ENCODE results near the gene TIAM1.

Gene TIAM1

DNA sequence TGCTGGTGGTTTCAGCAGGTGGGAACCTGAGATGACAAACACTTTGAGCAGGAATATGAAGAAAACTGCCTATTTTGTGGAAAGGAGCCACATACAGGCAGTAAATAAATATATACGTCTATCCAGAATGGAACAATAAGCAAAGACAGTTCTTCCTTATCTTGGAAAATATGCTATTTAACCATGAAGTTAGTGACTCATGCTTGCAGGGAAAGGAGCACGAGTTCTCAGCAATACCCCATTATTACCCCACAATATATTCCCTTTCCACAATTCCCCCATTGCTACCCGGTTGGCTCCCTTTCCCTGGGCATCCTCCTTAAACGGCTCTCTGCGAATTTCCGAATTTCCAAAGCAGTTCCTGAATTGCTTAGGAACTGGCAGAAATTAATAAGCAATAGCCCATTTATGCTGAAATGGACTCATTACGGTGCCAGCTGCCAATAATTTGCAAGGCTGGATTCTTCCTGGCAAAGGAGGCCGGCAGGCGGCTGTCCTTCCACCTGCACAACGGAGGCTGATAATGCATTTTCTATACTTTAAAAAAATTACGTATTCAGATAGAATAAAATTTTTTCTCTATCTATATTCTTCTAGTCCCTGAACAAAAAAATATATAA lies 65.4 kb downstream of the TIAM1 start:
- no peaks in the 10 kb centered on the region for H3K27me3 ChIP-seq (ENCODE audit: insufficient read depth, low read length, poor library complexity)
- H3K9me3 ChIP-seq (ENCODE audit: insufficient read depth, low read length, severe bottlenecking) = no peaks in the 10 kb centered on the region
- H3K4me2 ChIP-seq (ENCODE audit: insufficient read depth, low read length) = no peak overlapping the region
- H3K9ac ChIP-seq (ENCODE audit: low read depth, low read length) = no peak overlapping the region
- DNase-seq (no peak), ATAC-seq (ENCODE audit: insufficient read depth, low read depth) (no peak)
- no peaks in the 10 kb centered on the region for H4K20me1 ChIP-seq (ENCODE audit: insufficient read depth, low read length)
- H3K4me3 ChIP-seq (ENCODE audit: low read depth in 1 of 2, low read length in 2 of 2) = no peak overlapping the region
- H3K79me2 ChIP-seq (ENCODE audit: insufficient read depth, low read length) = no peaks in the 10 kb centered on the region
- H3K4me1 ChIP-seq (ENCODE audit: insufficient read depth, low read length) = no peaks in the 10 kb centered on the region
- no peaks in the 10 kb centered on the region for H3K36me3 ChIP-seq (ENCODE audit: insufficient read depth, low read length)
- TF ChIP-seq EZH2 (IDR thresholded peaks at IDR 0.05; ENCODE audit: borderline replicate concordance, low read depth, low read length, severe bottlenecking) = no peak
- TF ChIP-seq, protein P1, sequence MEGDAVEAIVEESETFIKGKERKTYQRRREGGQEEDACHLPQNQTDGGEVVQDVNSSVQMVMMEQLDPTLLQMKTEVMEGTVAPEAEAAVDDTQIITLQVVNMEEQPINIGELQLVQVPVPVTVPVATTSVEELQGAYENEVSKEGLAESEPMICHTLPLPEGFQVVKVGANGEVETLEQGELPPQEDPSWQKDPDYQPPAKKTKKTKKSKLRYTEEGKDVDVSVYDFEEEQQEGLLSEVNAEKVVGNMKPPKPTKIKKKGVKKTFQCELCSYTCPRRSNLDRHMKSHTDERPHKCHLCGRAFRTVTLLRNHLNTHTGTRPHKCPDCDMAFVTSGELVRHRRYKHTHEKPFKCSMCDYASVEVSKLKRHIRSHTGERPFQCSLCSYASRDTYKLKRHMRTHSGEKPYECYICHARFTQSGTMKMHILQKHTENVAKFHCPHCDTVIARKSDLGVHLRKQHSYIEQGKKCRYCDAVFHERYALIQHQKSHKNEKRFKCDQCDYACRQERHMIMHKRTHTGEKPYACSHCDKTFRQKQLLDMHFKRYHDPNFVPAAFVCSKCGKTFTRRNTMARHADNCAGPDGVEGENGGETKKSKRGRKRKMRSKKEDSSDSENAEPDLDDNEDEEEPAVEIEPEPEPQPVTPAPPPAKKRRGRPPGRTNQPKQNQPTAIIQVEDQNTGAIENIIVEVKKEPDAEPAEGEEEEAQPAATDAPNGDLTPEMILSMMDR (IDR thresholded peaks at IDR 0.05; ENCODE audit: borderline replicate concordance, extremely low read depth, low read length, poor library complexity, severe bottlenecking) = no peak
- H2AFZ ChIP-seq (ENCODE audit: low read depth, low read length) = no peak overlapping the region
- no peak overlapping the region for H3K27ac ChIP-seq (ENCODE audit: low read length)

DNA sequence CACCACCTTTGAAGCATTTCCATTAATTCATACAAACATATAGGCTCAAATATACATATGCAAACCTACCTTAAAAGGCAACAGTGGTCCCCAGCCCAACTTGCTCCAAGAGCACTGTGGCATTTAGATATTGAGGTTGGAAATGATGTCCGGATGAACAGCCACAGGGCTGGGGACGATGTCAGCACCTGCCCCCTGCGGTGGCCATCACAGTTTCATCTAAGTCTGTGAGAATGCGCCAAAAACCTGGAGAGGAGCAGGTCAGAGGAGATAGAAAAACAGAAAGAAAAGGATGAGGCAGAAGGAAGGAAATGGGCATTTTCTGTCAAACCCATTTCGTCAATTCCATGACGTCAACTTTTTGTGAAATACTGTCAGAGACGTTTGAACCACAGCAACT lies 67.4 kb downstream of the TIAM1 start:
- H3K4me1 ChIP-seq (ENCODE audit: insufficient read depth, low read length) = no peaks in the 10 kb centered on the region
- no peak overlapping the region for H3K4me3 ChIP-seq (ENCODE audit: low read depth in 1 of 2, low read length in 2 of 2)
- H2AFZ ChIP-seq (ENCODE audit: low read depth, low read length) = no peak overlapping the region
- no peaks in the 10 kb centered on the region for H3K36me3 ChIP-seq (ENCODE audit: insufficient read depth, low read length)
- ATAC-seq (ENCODE audit: insufficient read depth, low read depth) = no peak
- no peaks in the 10 kb centered on the region for H3K79me2 ChIP-seq (ENCODE audit: insufficient read depth, low read length)
- H3K4me2 ChIP-seq (ENCODE audit: insufficient read depth, low read length) = no peak overlapping the region
- H4K20me1 ChIP-seq (ENCODE audit: insufficient read depth, low read length) = no peaks in the 10 kb centered on the region
- DNase-seq = no peak
- H3K27ac ChIP-seq (ENCODE audit: low read length) = no peak overlapping the region
- no peaks in the 10 kb centered on the region for H3K27me3 ChIP-seq (ENCODE audit: insufficient read depth, low read length, poor library complexity)
- TF ChIP-seq, protein P1 (IDR thresholded peaks at IDR 0.05; ENCODE audit: borderline replicate concordance, extremely low read depth, low read length, poor library complexity, severe bottlenecking) = no peak
- TF ChIP-seq EZH2 (IDR thresholded peaks at IDR 0.05; ENCODE audit: borderline replicate concordance, low read depth, low read length, severe bottlenecking) = no peak
- no peaks in the 10 kb centered on the region for H3K9me3 ChIP-seq (ENCODE audit: insufficient read depth, low read length, severe bottlenecking)
- no peak overlapping the region for H3K9ac ChIP-seq (ENCODE audit: low read depth, low read length)

DNA sequence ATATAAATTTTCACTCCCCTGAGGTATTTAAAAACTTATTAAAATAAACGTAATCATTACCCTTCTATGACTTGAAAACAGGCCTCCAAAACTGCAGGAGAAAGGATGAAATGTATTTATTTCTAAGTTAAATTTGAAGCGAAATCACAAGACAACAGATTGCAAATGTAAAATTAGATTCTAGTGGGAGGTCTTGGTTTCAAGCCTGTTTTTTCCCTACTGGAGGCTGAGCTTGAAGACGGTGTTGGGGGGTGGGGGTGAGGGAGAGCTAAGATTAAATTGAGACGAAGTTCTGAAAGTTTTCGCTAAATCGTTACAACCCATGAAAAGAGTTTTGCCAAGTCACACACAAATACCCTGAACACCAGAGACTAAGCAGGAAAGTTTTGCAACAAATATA lies 68.2 kb downstream of the TIAM1 start:
- no peak for TF ChIP-seq EZH2 (IDR thresholded peaks at IDR 0.05; ENCODE audit: borderline replicate concordance, low read depth, low read length, severe bottlenecking)
- TF ChIP-seq, protein P1 (IDR thresholded peaks at IDR 0.05; ENCODE audit: borderline replicate concordance, extremely low read depth, low read length, poor library complexity, severe bottlenecking) = no peak
- no peaks in the 10 kb centered on the region for H4K20me1 ChIP-seq (ENCODE audit: insufficient read depth, low read length)
- H3K9ac ChIP-seq (ENCODE audit: low read depth, low read length) = no peak overlapping the region
- no peaks in the 10 kb centered on the region for H3K79me2 ChIP-seq (ENCODE audit: insufficient read depth, low read length)
- no peaks in the 10 kb centered on the region for H3K36me3 ChIP-seq (ENCODE audit: insufficient read depth, low read length)
- no peak overlapping the region for H2AFZ ChIP-seq (ENCODE audit: low read depth, low read length)
- no peaks in the 10 kb centered on the region for H3K4me1 ChIP-seq (ENCODE audit: insufficient read depth, low read length)
- H3K4me2 ChIP-seq (ENCODE audit: insufficient read depth, low read length) = no peak overlapping the region
- no peaks in the 10 kb centered on the region for H3K9me3 ChIP-seq (ENCODE audit: insufficient read depth, low read length, severe bottlenecking)
- no peaks in the 10 kb centered on the region for H3K27me3 ChIP-seq (ENCODE audit: insufficient read depth, low read length, poor library complexity)
- ATAC-seq (ENCODE audit: insufficient read depth, low read depth) (no peak), DNase-seq (no peak)
- H3K27ac ChIP-seq (ENCODE audit: low read length) = no peak overlapping the region
- H3K4me3 ChIP-seq (ENCODE audit: low read depth in 1 of 2, low read length in 2 of 2) = no peak overlapping the region

Data from DND-41 (cell line).